Renal cortex interstitium (tissue), 11 donors: ENCODE measurements around the gene ACOT7. TPM values are rescaled to one million over a fixed set of nuclear protein-coding genes. Genes with fewer than 3 reads are reported as not detected.

Source experiments
- DNase-seq, 11 donors: peaks; one replicate each; pipeline ENCODE4 v3.0.0-alpha.2; 2013; ENCODE audit warnings: low read depth in 9 of 11, low spot score in 4 of 11; ENCODE audit errors: extremely low read depth in 1 of 11
- polyA plus RNA-seq, 3 donors: library from polyadenylated mRNA; unstranded; fragments of 120-200 nt; gene quantifications; one replicate each; pipeline ENCODE4 v1.2.1, GENCODE V29; 2013; ENCODE audit not compliant: insufficient read length in 3 of 3

Gene ACOT7
- polyA plus RNA-seq, 3 donors = 24.7 to 36.6 (median 34.0) TPM

DNA sequence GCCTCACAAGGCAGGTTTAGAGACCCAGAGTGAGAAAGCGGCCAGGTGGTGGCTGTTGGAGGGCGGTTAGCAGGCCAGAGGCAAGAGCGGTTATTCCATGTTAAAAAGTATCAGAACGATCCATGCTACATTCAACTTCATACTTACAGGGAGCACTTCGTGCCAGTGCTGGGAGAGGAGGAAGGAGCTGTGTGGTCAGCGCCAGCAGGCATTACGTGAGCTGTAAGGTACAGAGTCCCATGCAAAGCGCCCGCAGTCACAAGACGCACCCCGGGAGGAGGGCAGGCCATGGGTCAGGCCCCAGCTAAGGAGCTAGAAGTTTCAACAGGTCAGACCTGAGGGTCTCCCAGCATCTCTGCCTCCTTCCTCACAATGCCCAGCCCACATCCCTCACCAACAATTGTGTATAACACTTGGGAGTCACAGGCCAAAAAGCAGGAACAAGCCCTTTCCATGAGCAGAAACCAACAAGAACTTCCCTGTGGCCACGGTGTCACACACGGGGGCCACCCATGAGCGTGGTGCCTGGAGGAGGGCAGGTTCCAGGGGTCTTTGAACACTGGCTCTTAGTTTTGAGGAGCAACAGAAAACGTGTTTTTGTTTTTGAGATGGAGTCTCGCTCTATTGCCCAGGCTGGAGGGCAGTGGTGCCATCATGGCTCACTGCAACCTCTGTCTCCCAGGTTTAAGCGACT is 110.8 kb downstream of the ACOT7 start:
- no peak for DNase-seq

GRCh38 chr1:6281511-6282402 is 111.8 kb downstream of the ACOT7 start:
- no peak for DNase-seq

DNA sequence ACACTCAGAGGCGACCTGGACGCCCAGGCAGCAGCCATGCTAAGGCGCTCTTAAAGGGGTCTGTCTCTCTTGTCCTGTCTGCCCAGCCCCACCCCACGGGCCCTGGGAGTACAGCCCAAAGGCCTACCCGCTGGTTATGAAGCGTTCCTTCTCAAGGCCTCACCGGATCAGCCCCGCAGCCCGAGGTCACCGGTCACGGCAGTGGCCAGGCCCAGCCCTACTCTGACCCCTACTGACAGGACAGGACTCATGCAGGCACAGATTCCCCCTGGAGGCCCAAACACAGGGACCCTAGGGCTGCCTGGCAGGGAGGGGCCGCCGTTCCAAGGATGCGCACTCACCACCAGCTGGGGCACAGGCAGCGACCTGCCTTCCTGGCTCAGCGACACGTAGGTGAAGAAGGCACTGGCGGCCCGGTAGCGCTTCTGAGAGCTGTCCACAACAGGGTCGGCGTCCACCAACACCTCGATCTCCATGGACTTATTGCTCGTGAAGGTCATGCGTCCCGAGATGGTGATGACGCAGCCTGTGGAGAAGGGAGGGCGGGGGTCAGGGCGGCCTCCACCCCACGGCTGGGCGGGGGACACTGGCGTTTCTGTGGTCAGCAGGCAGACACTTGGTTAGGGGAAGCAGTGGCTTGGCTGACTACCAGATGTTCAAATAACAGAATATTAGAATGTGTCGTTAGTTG is 112.7 kb downstream of the ACOT7 start:
- no peak for DNase-seq

- DNase-seq = no peak
These were observed 113.8 kb downstream of the ACOT7 start for GRCh38 chr1:6279613-6280383.

DNA sequence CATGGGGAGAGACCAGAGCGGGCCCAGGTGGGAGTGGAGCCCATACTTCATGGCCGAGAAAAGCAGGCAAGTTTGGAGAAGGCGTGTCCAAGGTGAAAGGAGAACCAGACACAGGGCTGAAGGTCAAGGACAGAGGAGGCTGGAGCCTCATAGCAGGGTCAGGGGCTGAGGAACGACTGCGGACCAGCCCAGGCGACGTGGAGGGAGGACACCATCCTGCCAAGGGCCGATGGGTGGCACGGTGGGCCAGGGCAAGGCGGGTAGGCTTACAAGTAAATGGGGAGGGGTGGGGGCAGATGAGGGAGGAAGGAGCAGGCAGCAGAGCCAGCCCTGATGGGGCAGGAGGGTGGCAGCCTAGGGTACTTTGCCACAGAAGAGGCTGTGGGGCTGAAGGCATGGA is 114.5 kb downstream of the ACOT7 start:
- DNase-seq = no peak

- no peak for DNase-seq
These were observed 115.3 kb downstream of the ACOT7 start for GRCh38 chr1:6278263-6278662.

- DNase-seq = no peak
These were observed 116.6 kb downstream of the ACOT7 start for GRCh38 chr1:6276811-6277555.

GRCh38 chr1:6275826-6276782 is 117.5 kb downstream of the ACOT7 start:
- DNase-seq = peak in 5 of 11 donors; percentile 67 to 84 (median 73)

GRCh38 chr1:6274622-6275139 is 118.9 kb downstream of the ACOT7 start:
- DNase-seq = no peak

DNA sequence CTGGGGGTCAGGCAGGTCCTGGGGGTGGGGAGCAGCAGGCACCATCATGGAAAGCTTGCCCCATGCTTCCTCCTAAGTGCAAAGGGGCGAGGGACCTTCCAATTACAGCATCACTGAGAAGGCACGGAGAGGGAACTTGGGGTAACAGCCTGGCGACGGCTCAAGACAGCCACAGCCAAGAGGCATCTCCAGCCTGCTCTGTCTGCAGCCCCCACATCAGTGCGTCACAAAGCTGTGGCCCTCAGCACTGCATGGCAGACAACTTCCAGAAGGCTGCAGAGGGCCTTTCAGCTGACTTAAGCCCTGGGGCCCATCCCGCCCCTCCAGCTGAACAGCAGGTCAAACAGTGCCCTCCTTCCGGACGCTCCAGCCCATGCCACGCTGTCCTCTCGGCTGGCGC is 119.5 kb downstream of the ACOT7 start:
- no peak for DNase-seq

GRCh38 chr1:6273380-6273891 is 120.1 kb downstream of the ACOT7 start:
- DNase-seq = peak in 2 of 11 donors; percentile 53 to 65

- DNase-seq = no peak
These were observed 120.7 kb downstream of the ACOT7 start for GRCh38 chr1:6272868-6273267.

GRCh38 chr1:6272452-6272851 is 121.1 kb downstream of the ACOT7 start:
- DNase-seq = no peak

DNA sequence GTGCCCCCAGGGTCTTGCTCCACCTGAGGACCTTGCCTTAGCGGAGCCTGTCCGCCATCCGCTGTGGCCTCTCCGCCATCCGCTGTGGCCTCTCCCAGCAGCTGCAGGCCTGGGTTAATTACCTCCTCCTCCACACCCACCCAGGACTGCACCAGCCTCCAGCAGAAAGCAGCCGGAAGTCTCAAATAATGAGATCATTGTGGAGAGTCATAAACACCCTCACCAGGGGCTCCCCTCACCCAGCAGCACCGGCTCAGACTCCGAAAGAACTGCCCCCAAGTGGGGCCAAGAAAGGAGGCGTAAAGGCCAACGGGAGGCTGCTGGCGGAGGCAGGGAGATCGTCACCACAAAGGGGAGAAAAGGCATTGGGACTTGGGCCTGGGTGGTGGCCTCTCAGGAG is 122.0 kb downstream of the ACOT7 start:
- no peak for DNase-seq

DNA sequence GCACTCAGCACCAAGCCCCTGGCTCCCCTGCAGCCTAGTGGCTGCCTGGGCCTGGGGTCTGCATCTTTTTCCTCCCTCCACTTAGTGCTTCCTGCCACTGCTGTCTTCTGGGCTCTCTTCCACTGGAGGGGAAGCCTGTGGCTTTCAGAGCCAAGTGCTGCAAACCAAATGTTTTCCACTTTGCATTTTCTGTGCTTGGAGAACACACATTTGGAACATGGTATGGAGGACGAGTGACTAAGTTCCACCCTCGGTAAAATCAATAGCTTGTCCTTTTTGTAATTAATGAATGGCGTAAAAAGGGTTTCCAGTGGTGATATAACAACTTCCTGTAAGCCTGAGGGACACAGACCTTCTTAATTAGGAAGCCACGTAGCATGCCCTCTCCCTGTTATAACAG is 122.6 kb downstream of the ACOT7 start:
- DNase-seq = no peak

GRCh38 chr1:6270401-6270800 is 123.2 kb downstream of the ACOT7 start:
- DNase-seq = no peak
